Spleen (tissue), 13 donors: Measurements from ENCODE around the gene SLC35G4. TPM values are rescaled to one million over a fixed set of nuclear protein-coding genes. Genes with fewer than 3 reads are reported as not detected.
"Not testable (repeated sequence)": the region's sequence is repeated elsewhere in the genome, so short reads cannot be mapped to it uniquely, and the experiment has no call there.

ENCODE experiments used
- DNase-seq: peaks from one replicate; pipeline ENCODE4 v3.0.0-alpha.2; 2020
- H3K27ac ChIP-seq, 8 donors: fragments of 200-600 bp; sonication (generic) in 7 of 8; 1 replicate in 4 of 8; 2 replicates in 4 of 8; pipeline versions ENCODE4 v1.5.0 to v1.8.0; 2016 to 2021; ENCODE audit warnings: inconsistent platforms in 4 of 8, mild to moderate bottlenecking in 4 of 8, moderate library complexity in 1 of 8
- H3K27me3 ChIP-seq, 7 donors: fragments of 200-600 bp; sonication (generic) in 6 of 7; replicated peaks in 1 of 7; 1 replicate in 4 of 7; 2 replicates in 3 of 7; pipeline versions ENCODE4 v1.5.0 to v1.8.0; 2016 to 2021; ENCODE audit warnings: inconsistent platforms in 3 of 7, mild to moderate bottlenecking in 1 of 7
- H3K36me3 ChIP-seq, 6 donors: fragments of 200-600 bp; sonication (generic) in 5 of 6; 1 replicate in 4 of 6; 2 replicates in 2 of 6; pipeline versions ENCODE4 v1.5.0 to v1.8.0; 2016 to 2021; ENCODE audit warnings: inconsistent platforms in 2 of 6
- H3K4me1 ChIP-seq, 6 donors: fragments of 200-600 bp; sonication (generic) in 5 of 6; 1 replicate in 3 of 6; 2 replicates in 3 of 6; pipeline versions ENCODE4 v1.5.0 to v1.8.0; 2016 to 2021; ENCODE audit warnings: inconsistent platforms in 3 of 6
- H3K4me3 ChIP-seq, 8 donors: fragments of 200-600 bp; sonication (generic) in 7 of 8; 1 replicate in 4 of 8; 2 replicates in 4 of 8; pipeline versions ENCODE4 v1.5.0 to v1.8.0; 2016 to 2021; ENCODE audit warnings: inconsistent platforms in 4 of 8, mild to moderate bottlenecking in 4 of 8, moderate library complexity in 2 of 8
- H3K9me3 ChIP-seq, 8 donors: fragments of 200-600 bp; sonication (generic) in 7 of 8; 1 replicate in 4 of 8; 2 replicates in 4 of 8; pipeline versions ENCODE4 v1.5.0 to v1.8.0; 2016 to 2021; ENCODE audit warnings: inconsistent platforms in 4 of 8
- CTCF ChIP-seq, 11 experiments: fragments of 200-600 bp in 7 of 11; fragments of 450-650 bp in 4 of 11; sonication (generic) in 4 of 11; IDR thresholded peaks in 8 of 11; conservative IDR thresholded peaks in 3 of 11; 1 replicate in 7 of 11; 2 replicates in 4 of 11; pipeline versions ENCODE4 v1.4.0 to v1.8.0; 2016 to 2021; ENCODE audit warnings: antibody characterized with exemption in 11 of 11, inconsistent platforms in 4 of 11, mild to moderate bottlenecking in 1 of 11
- POLR2A ChIP-seq, 3 donors: fragments of 450-650 bp; IDR thresholded peaks; one replicate each; pipeline ENCODE4 v1.5.1; 2017; ENCODE audit warnings: antibody characterized with exemption in 3 of 3, mild to moderate bottlenecking in 1 of 3
- POLR2AphosphoS5 ChIP-seq, 3 donors: sonication (generic); formaldehyde crosslinking; IDR thresholded peaks; one replicate each; pipeline ENCODE4 v1.5.1; 2017; ENCODE audit warnings: antibody characterized with exemption in 3 of 3
- WGBS, 5 donors: extraction: QIAGEN DNeasy Blood & Tissue Kit in 3 of 5; methylation state at CpG; one replicate each; pipeline versions ENCODE4 v1.1.5 to v1.1.7; 2013 to 2018; 5-methylcytosine and 5-hydroxymethylcytosine counted together
- intact Hi-C: fragments of 100-400 bp; cut with DNase I; formaldehyde crosslinking; loops from one replicate; pipeline ENCODE4 v1.15.0; 2023; ENCODE audit warnings: low total_unique reads
- long read RNA-seq, 2 donors: transcript quantifications; one replicate each; lab custom pipeline, GENCODE V29; 2026
- polyA plus RNA-seq, 3 donors: library from polyadenylated mRNA; stranded (reverse); fragments of 200-250 nt; gene quantifications; one replicate each; pipeline ENCODE4 v1.2.1, GENCODE V29; 2013
- total RNA-seq, 7 donors: library from RNA; depleted of rRNA in 3 of 7; stranded (reverse); fragments of >200 nt in 3 of 7; fragmentation: NEBNext Ultra II Directional in 4 of 7; extraction: Animal tissue kit (Norgen Biotek cat#: 25700) in 4 of 7; gene quantifications; one replicate each; pipeline versions ENCODE4 v1.1.0 to v1.2.1, GENCODE V29; 2016 to 2021
- donor health status: healthy with polysubstance abuse.
- donor health status: DM: no; HTN: no; CAD: no; lungs with moderate emphysema.
- donor health status: DM: no; HTN: no; CAD: no.
- donor health status: Bipolar disorder and iron deficiency.
- donor health status: healthy.
- donor health status: DM: no; HTN: no; CAD: no.
- donor health status: DM: yes; HTN: yes; CAD: no.

SLC35G4 gene
- total RNA-seq: not detected
- polyA plus RNA-seq: not detected
- long read RNA-seq, donor 1: 0 reads
- long read RNA-seq, donor 2: 0 reads

GRCh38 chr18:11609488-11609887 lies at the start of gene SLC35G4:
SLC35G4 (plus strand) TSS chr18:11609596; CDS start chr18:11609596, 0 bp downstream.
- H3K4me1 ChIP-seq, DNase-seq, H3K4me3 ChIP-seq, intact Hi-C loops, H3K27ac ChIP-seq, H3K36me3 ChIP-seq, H3K27me3 ChIP-seq: not testable (repeated sequence)
- 61 to 95% (median 89%) methylated on average over 3 to 5 of the region's 9 CpGs; no CpG with 5 or more reads in 1 of the 5 donors for WGBS, 5 donors
- peaks cover 0 to 14% (median 12%) of the 10 kb centered on the region in 8 donors for H3K9me3 ChIP-seq

GRCh38 chr18:11561293-11561692 lies 48.1 kb upstream of the SLC35G4 start:
- H3K27ac ChIP-seq: no peak overlapping the region
- intact Hi-C loops: no loop called here
- no peak overlapping the region for H3K4me3 ChIP-seq
- no peak for DNase-seq
- WGBS, 5 donors: 76 to 85% (median 83%) methylated on average over 4 of the region's 4 CpGs
- H3K27me3 ChIP-seq: peaks cover 0 to 6% (median 0%) of the 10 kb centered on the region in 7 donors
- H3K4me1 ChIP-seq: no peaks in the 10 kb centered on the region
- TF ChIP-seq POLR2A (IDR thresholded peaks at IDR 0.05): no peak
- no peak for TF ChIP-seq POLR2AphosphoS5 (IDR thresholded peaks at IDR 0.05)
- TF ChIP-seq CTCF (IDR thresholded peaks at IDR 0.05 in 8 of 11, conservative IDR thresholded peaks at IDR 0.05 in 3 of 11): no peak
- no peaks in the 10 kb centered on the region for H3K36me3 ChIP-seq
- H3K9me3 ChIP-seq: no peaks in the 10 kb centered on the region

GRCh38 chr18:11565716-11566115 lies 43.7 kb upstream of the SLC35G4 start:
- no peaks in the 10 kb centered on the region for H3K9me3 ChIP-seq
- WGBS, 5 donors: 49 to 72% (median 65%) methylated on average over 5 of the region's 5 CpGs
- DNase-seq: no peak
- H3K36me3 ChIP-seq: no peaks in the 10 kb centered on the region
- intact Hi-C loops: no loop called here
- no peaks in the 10 kb centered on the region for H3K4me1 ChIP-seq
- H3K4me3 ChIP-seq: no peak overlapping the region
- H3K27me3 ChIP-seq: peaks cover 0 to 24% (median 0%) of the 10 kb centered on the region in 7 donors
- no peak overlapping the region for H3K27ac ChIP-seq
- TF ChIP-seq POLR2A (IDR thresholded peaks at IDR 0.05) (no peak), POLR2AphosphoS5 (IDR thresholded peaks at IDR 0.05) (no peak), CTCF (IDR thresholded peaks at IDR 0.05 in 8 of 11, conservative IDR thresholded peaks at IDR 0.05 in 3 of 11) (no peak)

- 59 to 84% (median 66%) methylated on average over 5 of the region's 5 CpGs for WGBS, 5 donors
- TF ChIP-seq POLR2AphosphoS5 (IDR thresholded peaks at IDR 0.05): no peak
- TF ChIP-seq POLR2A (IDR thresholded peaks at IDR 0.05): no peak
- no peak for TF ChIP-seq CTCF (IDR thresholded peaks at IDR 0.05 in 8 of 11, conservative IDR thresholded peaks at IDR 0.05 in 3 of 11)
- Histone ChIP-seq H3K27ac (no peak overlapping the region), H3K27me3 (peaks cover 0 to 31% (median 0%) of the 10 kb centered on the region in 7 donors), H3K9me3 (no peaks in the 10 kb centered on the region), H3K36me3 (no peaks in the 10 kb centered on the region), H3K4me1 (no peaks in the 10 kb centered on the region), H3K4me3 (no peak overlapping the region)
- DNase-seq: no peak
- intact Hi-C loops: no loop called here
These were observed 43.0 kb upstream of the SLC35G4 start for GRCh38 chr18:11566236-11566965.
